ENCODE measurements around the gene PIGW. TPM values are rescaled to one million over a fixed set of nuclear protein-coding genes. Genes with fewer than 3 reads are reported as not detected.

PIGW gene
- total and polyA plus RNA-seq, 9 of the 15 experiments (the other 6 are each of a cell fraction or from before 2014, with no cell fraction given): 9.5 to 33.9 (median 21.2) TPM

GRCh38 chr17:36529121-36529520, 5.7 kb upstream of the PIGW start (continued):
- TF ChIP-seq ATF3 (IDR thresholded peaks at IDR 0.05): peak; percentile 90
- TF ChIP-seq ATF3 (CRISPR knock-in tag; conservative IDR thresholded peaks at IDR 0.05): no peak; the same call in 1 of the 2 replicates
- peak; percentile 92 for TF ChIP-seq JUND (IDR thresholded peaks at IDR 0.05; ENCODE audit: borderline replicate concordance, low read depth, low read length)
- TF ChIP-seq JUND (tag; IDR thresholded peaks at IDR 0.05; ENCODE audit: borderline replicate concordance, low read depth, low read length): peak; percentile 90
- no peak for TF ChIP-seq E2F3 (CRISPR knock-in tag; IDR thresholded peaks at IDR 0.05)
- TF ChIP-seq TAF9B (IDR thresholded peaks at IDR 0.05; ENCODE audit: partially characterized antibody): no peak
- peak; percentile 34; the same call in 1 of the 2 replicates for TF ChIP-seq NFE2 (IDR thresholded peaks at IDR 0.05; ENCODE audit: low read depth)
- peak; percentile 81 for TF ChIP-seq ARID1B (IDR thresholded peaks at IDR 0.05)
- TF ChIP-seq CBFA2T3 (IDR thresholded peaks at IDR 0.05): peak; percentile 47
- TF ChIP-seq DPF2 (IDR thresholded peaks at IDR 0.05): peak; percentile 83
- TF ChIP-seq ZNF395 (CRISPR knock-in tag; IDR thresholded peaks at IDR 0.05): 0 out of 2 replicates have a peak, but pooled peaks have one; percentile 24
- peak in 1 of 2 experiments; percentile 44; a peak in 1 of 4 replicates for TF ChIP-seq RCOR1 (IDR thresholded peaks at IDR 0.05; ENCODE audit: borderline replicate concordance in 1 of 2, low read depth in 2 of 2, low read length in 2 of 2)
- TF ChIP-seq SPI1 (IDR thresholded peaks at IDR 0.05; ENCODE audit: borderline replicate concordance, low read depth, low read length): peak; percentile 81; the same call in 1 of the 2 replicates
- no peak for TF ChIP-seq GMEB1 (CRISPR knock-in tag; IDR thresholded peaks at IDR 0.05)
